Skin epidermis (tissue), 12 donors: ENCODE data around the gene NXN.
"Not testable (repeated sequence)": the region's sequence is repeated elsewhere in the genome, so short reads cannot be mapped to it uniquely, and the experiment has no call there.

Experiments
- H3K27ac ChIP-seq, 21 experiments: fragments of 200-600 bp; sonication (generic) in 11 of 21; one replicate each; pipeline ENCODE4 v1.5.0; 2020; ENCODE audit warnings: mild to moderate bottlenecking in 3 of 21, inconsistent platforms in 2 of 21, moderate library complexity in 2 of 21
- H3K4me3 ChIP-seq, 7 experiments: fragments of 200-600 bp; sonication (generic) in 2 of 7; one replicate each; pipeline ENCODE4 v1.5.0; 2020; ENCODE audit warnings: inconsistent platforms in 2 of 7, mild to moderate bottlenecking in 2 of 7, moderate library complexity in 1 of 7

The NXN gene

DNA sequence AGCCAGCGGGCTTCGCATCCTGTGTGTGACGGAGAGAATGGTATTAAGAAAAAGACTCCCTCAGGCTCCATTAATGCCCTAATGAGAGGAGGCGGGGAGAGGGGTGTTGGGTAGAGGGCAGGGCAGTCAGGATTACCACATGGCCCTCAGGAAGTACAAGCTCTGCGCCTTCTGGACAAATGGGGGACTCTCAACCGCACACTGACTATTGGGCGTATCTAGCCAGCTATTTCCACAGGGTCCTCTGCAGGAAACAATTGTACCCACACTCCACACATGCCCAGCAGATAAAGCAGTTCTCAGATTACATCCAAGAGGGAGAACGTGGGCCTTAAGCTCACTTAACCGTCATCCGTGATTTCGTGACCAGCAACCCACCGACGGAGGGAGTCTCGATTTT lies 14.7 kb downstream of the NXN start:
- Histone ChIP-seq H3K27ac (no peak overlapping the region), H3K4me3 (no peak overlapping the region)

DNA sequence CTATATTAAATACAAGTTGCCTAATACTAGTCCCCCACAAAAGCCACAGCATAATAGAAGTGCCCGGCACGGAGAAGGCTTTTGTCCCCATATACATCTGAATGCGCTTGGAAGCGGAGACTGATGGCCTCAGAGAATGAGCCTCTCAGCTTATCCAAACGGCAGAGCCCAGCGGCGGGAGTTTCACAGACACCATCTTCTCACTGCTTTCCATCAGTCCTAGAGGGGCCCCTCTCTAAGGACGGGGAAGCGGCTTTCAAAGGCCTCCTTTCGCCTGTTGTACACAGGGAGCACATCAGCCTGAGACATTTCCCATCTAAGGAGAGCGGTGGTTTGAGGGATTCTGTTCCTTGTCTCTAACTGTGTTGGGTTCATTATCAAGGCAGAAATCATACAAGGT lies 16.9 kb downstream of the NXN start:
- no peak overlapping the region for H3K4me3 ChIP-seq
- no peak overlapping the region for H3K27ac ChIP-seq

DNA sequence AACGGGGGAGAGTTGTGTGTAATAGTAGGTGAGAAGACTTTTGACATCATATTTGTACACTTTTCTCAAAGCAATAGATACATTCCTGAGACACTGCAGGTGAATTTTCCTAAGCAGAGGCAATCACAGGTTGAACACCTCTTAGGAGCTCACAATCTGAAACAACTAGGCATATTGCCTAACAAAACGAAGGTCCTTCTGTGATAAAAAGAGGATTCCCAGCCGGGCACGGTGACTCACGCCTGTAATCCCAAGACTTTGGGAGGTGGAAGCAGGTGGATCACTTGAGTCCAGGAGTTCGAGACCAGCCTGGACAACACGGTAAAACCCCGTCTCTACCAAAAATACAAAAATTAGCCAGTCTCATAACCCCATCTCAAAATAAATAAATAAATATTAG lies 17.4 kb downstream of the NXN start:
- Histone ChIP-seq H3K4me3 (no peak overlapping the region), H3K27ac (no peak overlapping the region)

DNA sequence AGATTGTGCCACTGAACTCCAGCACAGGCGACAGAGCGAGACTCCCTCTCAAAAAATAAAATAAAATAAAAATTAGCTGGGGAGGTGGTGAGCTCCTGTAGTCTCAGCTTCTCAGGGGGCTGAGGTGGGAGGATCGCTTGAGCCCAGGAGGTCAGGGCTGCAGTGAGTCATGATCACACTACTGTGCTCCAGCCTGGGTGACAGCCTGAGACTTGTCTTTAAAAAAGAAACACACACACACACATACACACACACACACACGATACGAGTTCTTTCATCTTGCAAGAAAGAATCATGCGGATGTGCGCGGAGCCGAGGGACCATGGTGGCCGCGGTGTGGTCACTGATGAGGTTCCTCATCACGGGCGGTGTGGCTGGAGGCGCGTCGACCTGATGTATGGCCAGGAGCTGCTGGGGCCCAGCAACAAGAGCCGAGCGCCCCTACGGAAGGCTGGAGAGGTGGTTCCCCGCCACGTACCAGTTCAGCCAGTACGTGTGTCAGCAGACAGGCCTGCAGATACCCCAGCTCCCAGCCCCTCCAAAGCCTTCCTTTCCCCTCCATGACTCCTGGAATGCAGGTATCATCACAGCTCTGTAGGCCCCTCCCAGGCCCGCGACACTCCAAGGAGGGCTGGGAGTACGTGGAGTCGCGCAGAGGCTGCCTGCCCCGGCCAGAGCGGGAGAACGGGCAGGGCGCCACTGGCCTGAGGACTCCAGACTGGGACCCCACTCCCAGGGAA lies 20.7 kb downstream of the NXN start:
- no peak overlapping the region for H3K27ac ChIP-seq
- no peak overlapping the region for H3K4me3 ChIP-seq

DNA sequence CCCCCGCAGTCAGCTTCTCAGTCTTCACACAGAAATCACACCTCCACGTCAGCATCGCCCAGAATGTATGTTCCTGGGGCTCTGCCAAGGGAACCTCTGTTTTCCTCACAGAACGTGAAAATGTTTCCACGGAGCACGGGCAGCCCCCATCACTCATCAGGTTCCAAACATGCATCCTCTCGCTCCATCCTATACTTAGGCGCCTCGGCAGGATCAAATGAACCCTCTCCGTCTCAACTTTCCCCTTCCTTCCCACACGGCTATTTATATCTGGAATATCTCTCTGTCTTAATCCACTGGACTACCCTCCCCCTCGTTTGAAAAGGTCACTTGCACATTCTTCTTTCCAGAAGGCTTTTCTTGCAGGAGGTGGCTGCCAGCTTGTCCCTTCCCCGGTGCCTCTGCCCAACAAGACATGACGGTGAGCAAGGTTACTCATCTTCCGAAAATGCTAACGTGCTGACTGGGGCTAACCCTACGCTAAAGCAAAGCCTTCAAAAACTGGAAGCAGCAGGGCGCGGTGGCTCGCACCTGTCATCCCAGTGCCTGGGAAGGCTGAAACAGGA lies 21.6 kb downstream of the NXN start:
- H3K4me3 ChIP-seq: no peak overlapping the region
- no peak overlapping the region for H3K27ac ChIP-seq

DNA sequence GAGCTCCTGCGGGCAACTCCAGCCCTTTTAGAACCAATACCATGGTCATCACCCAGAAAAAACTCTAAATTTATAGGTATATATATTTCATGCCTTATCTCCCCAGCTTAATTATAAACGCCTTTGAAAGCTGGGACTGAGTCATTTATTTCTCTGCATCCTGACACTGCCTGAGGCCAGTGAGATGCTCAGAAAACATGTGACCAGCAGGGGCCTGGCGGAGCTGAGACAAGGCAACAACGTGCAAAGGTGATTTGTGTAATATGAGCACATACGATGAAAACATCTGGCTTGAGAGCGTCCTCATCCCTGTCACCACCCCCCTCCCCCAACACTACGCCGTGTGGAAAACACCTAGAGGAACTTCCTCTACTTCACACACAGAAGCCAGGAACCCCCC lies 22.7 kb downstream of the NXN start:
- Histone ChIP-seq H3K4me3 (no peak overlapping the region), H3K27ac (no peak overlapping the region)

DNA sequence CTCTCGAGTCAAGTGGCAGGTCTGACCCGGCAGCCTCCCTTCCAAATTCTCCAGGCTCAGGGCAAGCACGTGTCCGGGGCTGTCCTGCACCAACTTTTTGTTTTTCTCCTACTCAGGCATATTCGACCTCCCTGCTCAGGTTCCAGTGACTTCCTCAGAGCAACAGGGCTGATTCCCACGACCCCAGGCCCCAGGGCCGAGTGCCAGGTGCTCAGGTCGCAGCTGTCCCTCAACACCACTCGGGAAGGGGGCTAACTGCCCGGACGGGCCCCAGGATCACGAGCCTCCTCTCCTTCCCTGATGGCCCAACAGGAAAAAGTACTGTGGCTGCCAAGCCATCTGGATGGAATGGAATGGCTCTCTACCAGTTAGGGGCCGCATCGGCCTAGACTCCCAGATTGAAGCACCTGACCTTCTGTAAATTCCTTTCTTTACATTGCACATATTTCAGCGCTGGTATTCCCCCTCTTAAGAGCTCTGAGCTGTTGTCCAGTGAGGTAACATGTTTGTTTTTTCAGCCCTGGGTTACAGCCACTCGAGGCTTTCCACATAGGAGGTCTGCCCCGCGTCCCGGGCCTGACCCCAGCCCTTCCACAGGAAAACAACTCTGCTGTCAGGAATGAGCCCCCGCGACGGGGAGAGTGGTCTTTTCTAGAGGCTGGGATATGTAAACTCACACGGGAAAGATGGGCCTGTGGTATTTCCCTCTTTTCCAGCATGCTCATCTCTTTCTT lies 25.0 kb downstream of the NXN start:
- H3K27ac ChIP-seq: peak overlapping the region in 1 of 21 experiments; percentile 12
- H3K4me3 ChIP-seq: no peak overlapping the region

DNA sequence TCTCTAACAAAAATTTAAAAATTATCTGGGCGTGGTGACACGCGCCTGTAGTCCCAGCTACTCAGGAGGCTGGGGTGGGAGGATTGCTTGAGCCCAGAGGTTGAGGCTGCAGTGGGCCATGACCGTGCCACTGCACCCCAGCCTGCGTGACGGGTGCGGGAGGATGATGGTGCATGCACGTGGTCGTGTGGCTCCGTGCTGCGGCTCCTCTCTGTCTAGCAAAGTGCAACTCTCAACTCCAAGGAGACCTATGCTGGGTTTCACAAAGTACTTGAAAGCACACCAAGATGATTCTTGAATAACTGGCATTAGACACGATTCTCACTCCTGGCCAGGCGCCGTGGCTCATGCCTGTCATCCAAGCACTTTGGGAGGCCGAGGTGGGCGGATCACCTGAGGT lies 25.8 kb downstream of the NXN start:
- H3K27ac ChIP-seq: no peak overlapping the region
- no peak overlapping the region for H3K4me3 ChIP-seq

DNA sequence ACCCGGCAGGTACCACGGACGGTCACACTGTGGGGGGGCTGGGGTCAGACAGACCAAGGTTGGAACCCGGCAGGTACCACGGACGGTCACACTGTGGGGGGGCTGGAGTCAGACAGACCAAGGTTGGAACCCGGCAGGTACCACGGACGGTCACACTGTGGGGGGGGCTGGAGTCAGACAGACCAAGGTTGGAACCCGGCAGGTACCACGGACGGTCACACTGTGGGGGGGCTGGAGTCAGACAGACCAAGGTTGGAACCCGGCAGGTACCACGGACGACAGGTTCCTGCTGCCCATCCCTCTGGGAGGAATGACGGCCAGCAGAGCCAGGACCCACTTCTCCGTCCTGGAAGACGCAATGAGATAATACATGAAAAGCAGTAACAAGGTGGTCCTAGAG lies 27.0 kb downstream of the NXN start:
- not testable (repeated sequence) for H3K27ac ChIP-seq, H3K4me3 ChIP-seq

DNA sequence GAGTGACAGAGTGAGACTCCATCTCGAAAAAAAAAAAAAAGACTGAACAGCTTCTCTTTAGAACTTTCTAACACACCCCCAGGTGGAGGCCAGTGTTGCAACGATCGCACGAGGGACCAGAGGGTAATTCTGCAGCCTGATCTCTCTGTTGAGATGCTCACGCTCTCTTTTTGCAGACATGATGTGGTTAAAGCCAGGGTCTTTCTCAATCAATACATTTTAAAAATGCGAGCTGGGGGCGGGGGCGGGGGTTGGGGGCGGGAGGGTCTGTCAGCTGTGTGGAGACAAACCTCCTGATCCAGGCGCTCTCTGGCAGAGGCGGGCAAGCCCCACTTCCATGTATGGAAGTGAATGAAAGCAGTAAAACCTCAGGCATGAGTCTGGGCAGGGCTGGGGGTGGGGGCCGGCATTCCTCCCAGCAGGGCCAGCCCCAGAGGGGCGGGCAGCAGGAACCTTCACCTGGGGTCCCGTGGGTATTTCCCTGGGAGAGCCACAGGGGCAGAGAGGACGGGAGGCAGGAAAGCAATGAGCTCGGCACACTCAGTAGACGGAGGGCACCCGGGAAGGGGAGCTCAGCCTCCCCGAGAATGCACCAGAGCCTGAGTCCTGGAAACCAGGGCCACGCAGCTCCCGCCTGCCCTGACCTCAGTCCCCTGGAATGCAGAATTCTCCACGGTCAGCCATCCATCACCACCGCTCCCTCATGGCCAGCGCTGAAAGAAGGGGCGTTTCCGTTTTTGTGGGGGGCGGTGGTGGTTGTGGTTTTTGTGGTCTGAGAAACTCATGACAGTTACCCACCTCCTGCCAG lies 28.0 kb downstream of the NXN start:
- Histone ChIP-seq H3K27ac (peak overlapping the region in 5 of 21 experiments; percentile 4 to 55 (median 29)), H3K4me3 (no peak overlapping the region)

DNA sequence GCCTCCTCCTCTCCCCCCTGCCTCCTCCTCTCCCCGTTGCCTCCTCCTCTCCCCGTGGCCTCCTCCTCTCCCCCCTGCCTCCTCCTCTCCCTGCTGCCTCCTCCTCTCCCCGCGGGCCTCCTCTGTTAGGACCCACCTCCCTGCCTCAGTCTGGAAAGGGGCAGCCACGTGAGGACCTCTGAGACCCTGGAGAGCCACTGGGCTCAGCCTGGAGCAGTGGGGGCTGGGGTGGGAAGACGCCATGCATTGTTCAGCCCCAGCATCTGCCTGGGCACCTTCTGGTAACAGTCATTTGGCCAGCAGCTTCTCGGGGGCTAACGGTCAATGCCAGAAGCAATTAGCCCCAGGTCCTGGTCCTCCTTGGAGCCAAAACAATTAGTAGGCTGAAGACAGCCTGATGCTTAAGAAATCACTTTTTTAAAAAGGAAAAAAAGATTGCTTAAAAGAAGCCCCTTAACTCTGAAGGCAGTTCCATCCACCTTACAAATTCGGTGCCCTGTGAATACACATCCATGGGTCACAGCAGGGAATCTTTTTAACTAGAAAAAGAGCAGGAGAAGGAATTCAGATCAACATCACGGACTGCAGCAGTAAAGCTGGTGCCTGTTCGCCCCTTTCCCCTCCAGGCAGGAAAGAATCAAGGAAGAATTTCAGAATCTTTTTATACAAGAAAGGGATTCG lies 29.8 kb downstream of the NXN start:
- Histone ChIP-seq H3K27ac (peak overlapping the region in 2 of 21 experiments; percentile 25 to 31), H3K4me3 (no peak overlapping the region)

DNA sequence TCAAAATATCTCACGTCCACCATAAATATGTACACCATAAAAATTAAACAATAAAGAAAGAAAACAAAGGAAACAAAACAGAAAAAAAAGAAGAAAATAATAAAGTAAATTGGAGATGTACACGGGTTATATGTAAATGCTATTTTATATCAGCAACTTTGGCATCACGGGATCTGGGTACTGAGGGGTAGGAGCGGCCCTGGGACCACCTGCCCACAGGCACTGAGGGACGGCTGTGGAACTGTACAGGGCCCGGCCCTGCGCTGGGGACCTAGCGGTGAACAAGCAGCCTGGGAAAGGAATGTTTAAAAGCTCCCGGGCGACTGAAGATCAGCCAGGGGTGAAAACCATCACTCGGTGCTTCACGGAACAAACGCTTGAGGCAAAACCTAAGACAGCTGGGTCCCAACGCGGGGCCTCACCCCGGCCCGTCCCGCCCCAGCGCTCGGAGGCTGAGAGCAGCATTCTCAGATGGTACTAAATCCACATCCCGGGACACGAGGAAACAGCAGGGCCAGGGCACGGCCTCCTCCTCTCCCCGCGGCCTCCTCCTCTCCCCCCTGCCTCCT lies 31.2 kb downstream of the NXN start:
- Histone ChIP-seq H3K4me3 (no peak overlapping the region), H3K27ac (no peak overlapping the region)

DNA sequence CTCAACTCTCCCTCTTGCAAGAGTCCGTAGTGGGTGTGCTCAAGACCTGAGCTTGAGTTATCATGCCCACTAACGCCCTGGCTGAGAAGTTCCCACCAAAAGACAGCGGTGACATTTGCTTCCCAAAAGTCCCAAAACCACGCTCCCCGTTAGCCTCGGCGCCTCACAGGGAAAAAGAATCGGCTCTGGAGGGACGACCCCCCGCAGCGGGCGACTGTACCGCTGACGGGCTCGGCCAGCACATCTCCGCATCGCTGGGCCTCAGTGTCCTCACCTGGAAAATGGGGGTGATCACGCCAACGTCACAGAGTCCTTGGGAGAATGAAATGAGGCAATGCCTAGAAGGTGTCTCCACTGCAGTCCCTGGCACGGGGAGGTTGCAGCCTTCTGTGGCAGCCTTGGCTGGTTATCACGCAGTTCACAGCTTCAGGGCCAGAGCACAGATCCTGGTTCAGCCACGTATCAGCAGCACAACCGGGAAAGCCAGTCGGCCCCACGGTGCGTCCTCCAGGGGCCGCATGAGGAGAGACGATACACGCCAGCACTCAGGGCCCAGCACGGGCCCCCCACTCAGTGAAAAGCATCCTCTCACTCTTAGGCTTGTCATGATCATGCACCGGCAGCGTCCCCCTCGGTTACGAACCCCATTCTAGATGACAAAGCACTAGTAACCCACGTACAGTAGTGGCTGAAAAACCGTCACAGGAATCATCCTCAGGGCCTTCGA lies 32.9 kb downstream of the NXN start:
- no peak overlapping the region for H3K27ac ChIP-seq
- H3K4me3 ChIP-seq: no peak overlapping the region

DNA sequence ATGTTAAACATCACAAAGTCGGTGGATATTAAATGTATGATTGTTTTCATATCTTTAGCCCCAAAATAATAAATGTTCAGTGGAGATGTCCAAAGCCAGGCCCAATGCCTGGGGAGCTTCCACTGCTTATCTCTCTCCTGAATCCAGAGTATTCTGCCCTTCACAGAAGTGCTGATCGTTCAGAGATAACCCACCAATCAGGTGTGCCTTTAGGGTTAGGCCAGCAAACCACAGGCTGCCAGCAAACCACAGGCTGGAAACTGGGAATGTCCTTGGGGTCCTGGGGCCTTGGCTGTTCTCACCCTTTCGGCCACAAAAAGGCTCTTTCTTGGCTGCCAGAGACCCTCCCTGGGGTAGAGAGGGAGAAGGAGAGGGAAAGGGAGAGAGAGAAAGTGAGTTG lies 33.9 kb downstream of the NXN start:
- Histone ChIP-seq H3K27ac (no peak overlapping the region), H3K4me3 (no peak overlapping the region)

DNA sequence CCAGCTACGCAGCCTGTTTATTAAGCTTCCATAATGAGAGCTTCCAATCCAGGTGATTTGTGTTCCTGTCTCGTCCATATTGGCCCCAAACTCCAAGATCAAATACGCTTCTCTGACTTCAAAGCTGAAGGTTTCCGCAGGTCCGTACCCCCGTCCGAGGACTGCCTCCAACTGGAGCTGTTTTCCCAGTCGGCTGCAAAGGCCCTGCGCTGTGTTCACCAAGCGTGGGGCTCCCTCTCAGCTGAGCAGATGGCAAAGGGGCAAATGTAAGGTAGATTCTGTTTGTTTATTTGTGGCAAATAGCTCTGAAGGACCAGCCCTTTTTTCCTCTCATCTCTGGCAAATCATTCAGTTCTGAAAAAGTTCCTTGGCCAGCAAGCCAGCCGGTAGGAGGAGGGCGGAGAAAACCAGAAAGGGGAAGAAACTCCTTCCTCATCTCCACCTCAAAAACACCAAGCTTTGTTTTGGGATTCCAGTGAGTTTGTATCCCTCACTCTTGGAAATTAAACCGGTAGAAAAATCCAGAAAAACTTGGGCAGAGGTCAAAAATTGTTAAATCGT lies 35.2 kb downstream of the NXN start:
- no peak overlapping the region for H3K27ac ChIP-seq
- H3K4me3 ChIP-seq: no peak overlapping the region

DNA sequence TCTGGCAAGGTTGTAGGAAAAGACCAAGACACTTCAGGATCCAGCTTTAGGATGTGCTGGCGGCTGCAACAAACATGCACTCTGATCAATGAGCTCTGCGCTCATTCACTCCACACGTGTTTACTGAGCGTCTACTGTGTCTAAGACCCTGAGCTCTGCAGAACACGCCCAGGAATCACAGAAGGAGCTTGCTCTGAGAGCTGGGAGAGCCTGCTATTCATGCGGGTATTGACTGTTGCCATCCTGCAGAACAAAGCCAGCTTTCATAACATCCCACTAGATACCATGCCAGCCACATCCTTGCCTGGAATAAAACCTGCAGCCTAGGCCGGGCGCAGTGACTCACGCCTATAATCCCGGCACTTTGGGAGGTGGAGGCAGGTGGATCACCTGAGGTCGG lies 44.1 kb downstream of the NXN start:
- Histone ChIP-seq H3K4me3 (no peak overlapping the region), H3K27ac (no peak overlapping the region)

DNA sequence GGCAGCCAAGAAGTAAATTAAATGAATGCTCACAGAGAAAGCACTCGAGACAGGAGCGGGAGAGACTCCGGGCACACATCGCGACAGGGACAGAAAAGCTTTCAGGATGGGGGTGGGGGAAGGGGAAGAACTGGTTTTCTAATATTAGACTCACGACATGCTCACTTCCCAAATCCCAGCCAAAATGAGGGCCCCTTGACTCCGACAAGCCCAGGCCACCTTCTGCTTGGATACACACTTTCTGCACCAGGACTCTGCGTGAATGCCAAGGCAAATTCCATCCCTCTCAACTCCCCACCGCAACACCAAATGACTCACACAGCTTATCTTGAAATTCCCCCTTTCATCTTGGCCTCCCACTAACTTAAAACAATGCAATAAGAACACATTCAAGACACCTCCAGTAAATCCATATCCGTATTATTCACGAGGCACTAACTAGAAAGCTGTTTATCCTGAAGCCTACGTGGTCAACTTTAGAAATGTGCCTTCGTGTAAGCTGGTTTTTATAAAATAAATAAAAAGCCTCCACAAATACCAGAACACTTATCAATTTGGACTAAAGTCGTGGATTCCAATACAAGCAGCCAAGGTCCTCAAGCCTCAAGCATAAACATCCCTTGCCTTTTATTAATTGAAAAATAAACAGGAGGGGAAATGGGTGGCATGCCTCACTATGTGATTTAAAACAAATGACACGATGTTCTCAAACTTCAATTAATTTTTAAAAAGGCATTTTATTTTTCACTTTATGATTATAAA lies 46.1 kb downstream of the NXN start:
- no peak overlapping the region for H3K4me3 ChIP-seq
- H3K27ac ChIP-seq: peak overlapping the region in 15 of 21 experiments; percentile 1 to 73 (median 49)

DNA sequence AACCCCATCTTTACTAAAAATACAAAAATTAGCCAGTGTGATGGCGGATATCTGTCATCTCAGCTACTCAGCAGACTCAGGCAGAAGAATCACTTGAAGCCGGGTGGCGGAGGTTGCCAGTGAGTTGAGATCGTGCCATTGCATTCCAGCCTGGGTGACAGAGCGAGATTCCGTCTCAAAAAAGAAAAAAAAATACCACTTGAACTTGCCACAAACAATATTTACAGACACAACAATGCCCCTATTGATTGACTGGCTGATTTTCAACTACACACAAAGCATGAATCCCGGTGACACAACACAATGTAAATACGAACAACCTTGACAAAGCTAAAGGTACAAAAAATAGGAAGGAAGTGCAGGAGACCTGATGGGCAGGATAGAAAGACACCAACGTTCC lies 49.3 kb downstream of the NXN start:
- Histone ChIP-seq H3K27ac (no peak overlapping the region), H3K4me3 (no peak overlapping the region)
